Measurements from ENCODE around the gene CCNL1. TPM values are rescaled to one million over a fixed set of nuclear protein-coding genes. Genes with fewer than 3 reads are reported as not detected.

Gene CCNL1
- total and polyA plus RNA-seq, 2 of the 8 experiments (the other 6 are each of a cell fraction or from before 2014, with no cell fraction given), result 64.5 to 68.6 TPM

GRCh38 chr3:157119369-157119951 is 40.5 kb downstream of the CCNL1 start:
- Histone ChIP-seq H3K56ac (replicated peaks; ENCODE audit: insufficient read length, low read depth, low read length) (no peak overlapping the region), H3K27me3 (replicated peaks in 1 of 4; ENCODE audit: control insufficient read depth in 3 of 4, extremely low read depth in 1 of 4, insufficient read depth in 3 of 4, low read length in 3 of 4) (no peaks in the 10 kb centered on the region; a peak in 1 of 7 replicates), H3K4me1 (replicated peaks in 1 of 4; ENCODE audit: control insufficient read depth in 3 of 4, insufficient read depth in 4 of 4, low read length in 3 of 4) (no peaks in the 10 kb centered on the region; a peak in 1 of 7 replicates), H3K18ac (ENCODE audit: extremely low read depth, low read length) (no peak overlapping the region), H3K4me3 (ENCODE audit: extremely low read depth in 1 of 4, insufficient read depth in 2 of 4, low read depth in 3 of 4, low read length in 4 of 4) (no peak overlapping the region), H4K20me1 (replicated peaks in 1 of 2; ENCODE audit: control insufficient read depth in 1 of 2, insufficient read depth in 2 of 2, low read length in 2 of 2) (no peaks in the 10 kb centered on the region), H2BK5ac (ENCODE audit: low read depth, low read length) (no peak overlapping the region), H2BK120ac (replicated peaks; ENCODE audit: low read depth, low read length) (no peak overlapping the region), H3K36me3 (ENCODE audit: control insufficient read depth in 2 of 4, insufficient read depth in 4 of 4, low read length in 3 of 4) (no peaks in the 10 kb centered on the region), H3K9ac (replicated peaks in 1 of 4; ENCODE audit: extremely low read depth in 1 of 4, low read depth in 3 of 4, low read length in 3 of 4) (no peak overlapping the region), H4K8ac (ENCODE audit: extremely low read depth, insufficient read depth, low read length) (no peak overlapping the region), H3K23ac (ENCODE audit: insufficient read length) (no peak overlapping the region), H3K9me3 (ENCODE audit: insufficient read depth in 2 of 2, low read depth in 1 of 2, low read length in 1 of 2) (no peaks in the 10 kb centered on the region), H3K4ac (replicated peaks; ENCODE audit: insufficient read length, low read depth, low read length) (no peak overlapping the region), H3K4me2 (ENCODE audit: insufficient read depth in 1 of 2, low read depth in 2 of 2, low read length in 2 of 2) (no peak overlapping the region), H2AK5ac (ENCODE audit: low read depth, low read length) (no peak overlapping the region), H2BK15ac (ENCODE audit: low read length) (no peak overlapping the region), H3K23me2 (ENCODE audit: low read depth, low read length) (no peaks in the 10 kb centered on the region; the same call in 1 of the 2 replicates), H3K14ac (ENCODE audit: insufficient read length) (no peak overlapping the region), H3K27ac (ENCODE audit: low read depth, low read length) (no peak overlapping the region), H4K5ac (ENCODE audit: insufficient read length, low read depth, low read length) (no peak overlapping the region), H2BK12ac (ENCODE audit: low read depth, low read length) (no peak overlapping the region), H2BK20ac (ENCODE audit: low read length) (no peak overlapping the region), H4K91ac (replicated peaks; ENCODE audit: insufficient read length, low read length) (no peak overlapping the region), H3K79me1 (ENCODE audit: low read depth, low read length) (no peaks in the 10 kb centered on the region), H3K79me2 (ENCODE audit: control insufficient read depth in 1 of 2, insufficient read depth in 2 of 2, low read length in 2 of 2) (no peaks in the 10 kb centered on the region), H2AFZ (ENCODE audit: low read length) (no peak overlapping the region)
- DNase-seq (ENCODE audit: low read depth in 1 of 2, low spot score in 2 of 2), result no peak
- 86% methylated on average over 7 of the region's 7 CpGs; no CpG with 5 or more reads in 1 of the 2 experiments for WGBS, 2 experiments (ENCODE audit: extremely low coverage in 1 of 2, insufficient coverage in 1 of 2, insufficient read length in 1 of 2, insufficient replicate concordance in 2 of 2, low coverage in 1 of 2, low lambda C conversion rate in 2 of 2, missing lambda C conversion rate in 1 of 2)
- ChIA-PET POLR2A (ENCODE audit: partially characterized antibody) (interaction anchor here (1.2 to 2.1 kb wide), 2 partner anchors 12 to 31 kb away, joined by 3 to 4 read pairs; no protein-coding TSS in a partner anchor), CTCF (ENCODE audit: partially characterized antibody) (interaction anchor here (0.6 to 56.4 kb wide), 3 partner anchors 10 to 298 kb away, joined by 3 to 1014 read pairs (median 1014); no protein-coding TSS in a partner anchor)
- TF ChIP-seq ZNF274 (IDR thresholded peaks at IDR 0.05; ENCODE audit: borderline replicate concordance, extremely low read depth, low read length), result no peak
- no peak for TF ChIP-seq KDM1A (IDR thresholded peaks at IDR 0.05; ENCODE audit: borderline replicate concordance, low read length)
- TF ChIP-seq SIRT6 (IDR thresholded peaks at IDR 0.05; ENCODE audit: low read length), result no peak
- TF ChIP-seq TCF12 (IDR thresholded peaks at IDR 0.05; ENCODE audit: low read depth, low read length), result no peak
- no peak for TF ChIP-seq FOSL1 (IDR thresholded peaks at IDR 0.05; ENCODE audit: insufficient read depth, low read depth, low read length)
- no peak for FAIRE-seq
